Osteoblast (primary cell): Measurements from ENCODE around the gene EIF4B. TPM values are rescaled to one million over a fixed set of nuclear protein-coding genes. Genes with fewer than 3 reads are reported as not detected.

Source experiments
- DNase-seq: peaks from one replicate; pipeline ENCODE4 v3.0.0; 2011; ENCODE audit warnings: low spot score, mixed read lengths; ENCODE audit not compliant: insufficient read length; ENCODE audit errors: missing footprints
- H2AFZ ChIP-seq: 2 replicates; pipeline ENCODE4 v1.6.0; 2011; ENCODE audit warnings: mild to moderate bottlenecking, low read length
- H3K27ac ChIP-seq: 2 replicates; pipeline ENCODE4 v1.5.1; 2011; ENCODE audit warnings: mild to moderate bottlenecking, low read depth, low read length, moderate library complexity
- H3K27me3 ChIP-seq: 2 replicates; pipeline ENCODE4 v1.6.0; 2012; ENCODE audit warnings: mild to moderate bottlenecking, control low read depth, inconsistent platforms, low read length, moderate library complexity; ENCODE audit not compliant: insufficient read depth
- H3K36me3 ChIP-seq: 2 replicates; pipeline ENCODE4 v1.5.1; 2011; ENCODE audit warnings: mild to moderate bottlenecking, low read length, control low read depth, moderate library complexity; ENCODE audit not compliant: insufficient read depth
- H3K4me1 ChIP-seq: 2 replicates; pipeline ENCODE4 v1.5.1; 2011; ENCODE audit warnings: mild to moderate bottlenecking, low read length, control low read depth, moderate library complexity; ENCODE audit not compliant: insufficient read depth
- H3K4me2 ChIP-seq: 2 replicates; pipeline ENCODE4 v1.6.0; 2011; ENCODE audit warnings: mild to moderate bottlenecking, low read length; ENCODE audit not compliant: insufficient read depth
- H3K4me3 ChIP-seq: fragments of 200-600 bp; sonication (generic); 3 replicates; pipeline ENCODE4 v1.5.1; 2012; ENCODE audit warnings: mild to moderate bottlenecking, low read length, inconsistent platforms; ENCODE audit not compliant: insufficient read depth
- H3K79me2 ChIP-seq: 2 replicates; pipeline ENCODE4 v1.6.0; 2012; ENCODE audit warnings: mild to moderate bottlenecking, low read length, control low read depth, inconsistent platforms; ENCODE audit not compliant: insufficient read depth
- H3K9me3 ChIP-seq: 2 replicates; pipeline ENCODE4 v1.5.1; 2011; ENCODE audit warnings: low read depth, low read length, control low read depth
- H4K20me1 ChIP-seq: 2 replicates; pipeline ENCODE4 v1.6.0; 2012; ENCODE audit warnings: mild to moderate bottlenecking, low read length, control low read depth; ENCODE audit not compliant: insufficient read depth
- total RNA-seq: library from RNA; depleted of rRNA; stranded (reverse); fragments of >200 nt; gene quantifications from 2 replicates; pipeline ENCODE4 v1.2.3, GENCODE V29; 2012
- TF ChIP-seq, protein P1 (sequence below): IDR thresholded peaks from 2 replicates; pipeline ENCODE4 v1.5.1; 2011; ENCODE audit warnings: mild to moderate bottlenecking, low read depth, low read length, moderate library complexity; ENCODE audit errors: extremely low read depth

EIF4B gene
- total RNA-seq, 1 donor: 1,332 TPM

DNA sequence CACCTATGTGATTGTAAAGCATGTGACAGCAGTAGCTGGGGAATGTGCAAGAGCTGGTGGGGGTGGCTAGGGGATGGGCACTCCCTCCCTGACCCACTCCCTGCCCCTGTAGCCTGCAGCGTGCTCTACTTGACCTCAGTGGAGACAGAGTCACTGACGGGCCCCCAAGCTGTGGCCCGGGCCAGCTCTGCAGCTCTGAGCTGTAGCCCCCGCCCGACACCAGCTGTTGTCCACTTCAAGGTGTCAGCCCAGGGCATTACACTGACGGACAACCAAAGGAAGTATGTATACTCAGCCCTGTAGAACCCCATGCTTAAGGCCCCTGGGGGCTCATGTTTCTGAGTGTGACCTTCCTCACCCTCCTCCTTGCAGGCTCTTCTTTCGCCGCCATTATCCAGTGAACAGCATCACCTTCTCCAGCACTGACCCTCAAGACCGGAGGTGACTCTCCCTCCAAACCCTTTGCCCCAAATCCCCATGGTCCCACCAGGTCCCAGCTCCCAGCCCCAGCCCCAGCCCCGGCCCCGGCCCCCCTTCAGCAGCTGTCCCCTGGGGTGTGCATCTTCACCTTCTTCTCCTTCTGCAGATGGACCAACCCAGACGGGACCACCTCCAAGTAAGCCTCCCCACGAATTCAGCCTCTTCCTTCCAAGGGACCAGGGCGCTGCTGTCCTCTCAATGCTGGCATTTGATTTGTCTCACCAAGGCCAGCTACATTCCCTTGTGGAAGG is 56.9 kb downstream of the EIF4B start:
- H3K4me3 ChIP-seq: no peak overlapping the region
- no peaks in the 10 kb centered on the region for H3K27me3 ChIP-seq
- peak overlapping the region; percentile 83 for H3K27ac ChIP-seq
- peaks cover 73% of the 10 kb centered on the region for H3K36me3 ChIP-seq
- no peaks in the 10 kb centered on the region for H3K9me3 ChIP-seq
- peaks cover 4% of the 10 kb centered on the region for H3K79me2 ChIP-seq
- H2AFZ ChIP-seq: no peak overlapping the region
- DNase-seq: no peak
- H3K4me2 ChIP-seq: peak overlapping the region; percentile 13
- peaks cover 27% of the 10 kb centered on the region for H4K20me1 ChIP-seq
- TF ChIP-seq, protein P1, sequence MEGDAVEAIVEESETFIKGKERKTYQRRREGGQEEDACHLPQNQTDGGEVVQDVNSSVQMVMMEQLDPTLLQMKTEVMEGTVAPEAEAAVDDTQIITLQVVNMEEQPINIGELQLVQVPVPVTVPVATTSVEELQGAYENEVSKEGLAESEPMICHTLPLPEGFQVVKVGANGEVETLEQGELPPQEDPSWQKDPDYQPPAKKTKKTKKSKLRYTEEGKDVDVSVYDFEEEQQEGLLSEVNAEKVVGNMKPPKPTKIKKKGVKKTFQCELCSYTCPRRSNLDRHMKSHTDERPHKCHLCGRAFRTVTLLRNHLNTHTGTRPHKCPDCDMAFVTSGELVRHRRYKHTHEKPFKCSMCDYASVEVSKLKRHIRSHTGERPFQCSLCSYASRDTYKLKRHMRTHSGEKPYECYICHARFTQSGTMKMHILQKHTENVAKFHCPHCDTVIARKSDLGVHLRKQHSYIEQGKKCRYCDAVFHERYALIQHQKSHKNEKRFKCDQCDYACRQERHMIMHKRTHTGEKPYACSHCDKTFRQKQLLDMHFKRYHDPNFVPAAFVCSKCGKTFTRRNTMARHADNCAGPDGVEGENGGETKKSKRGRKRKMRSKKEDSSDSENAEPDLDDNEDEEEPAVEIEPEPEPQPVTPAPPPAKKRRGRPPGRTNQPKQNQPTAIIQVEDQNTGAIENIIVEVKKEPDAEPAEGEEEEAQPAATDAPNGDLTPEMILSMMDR: no peak
- peaks cover 52% of the 10 kb centered on the region for H3K4me1 ChIP-seq

DNA sequence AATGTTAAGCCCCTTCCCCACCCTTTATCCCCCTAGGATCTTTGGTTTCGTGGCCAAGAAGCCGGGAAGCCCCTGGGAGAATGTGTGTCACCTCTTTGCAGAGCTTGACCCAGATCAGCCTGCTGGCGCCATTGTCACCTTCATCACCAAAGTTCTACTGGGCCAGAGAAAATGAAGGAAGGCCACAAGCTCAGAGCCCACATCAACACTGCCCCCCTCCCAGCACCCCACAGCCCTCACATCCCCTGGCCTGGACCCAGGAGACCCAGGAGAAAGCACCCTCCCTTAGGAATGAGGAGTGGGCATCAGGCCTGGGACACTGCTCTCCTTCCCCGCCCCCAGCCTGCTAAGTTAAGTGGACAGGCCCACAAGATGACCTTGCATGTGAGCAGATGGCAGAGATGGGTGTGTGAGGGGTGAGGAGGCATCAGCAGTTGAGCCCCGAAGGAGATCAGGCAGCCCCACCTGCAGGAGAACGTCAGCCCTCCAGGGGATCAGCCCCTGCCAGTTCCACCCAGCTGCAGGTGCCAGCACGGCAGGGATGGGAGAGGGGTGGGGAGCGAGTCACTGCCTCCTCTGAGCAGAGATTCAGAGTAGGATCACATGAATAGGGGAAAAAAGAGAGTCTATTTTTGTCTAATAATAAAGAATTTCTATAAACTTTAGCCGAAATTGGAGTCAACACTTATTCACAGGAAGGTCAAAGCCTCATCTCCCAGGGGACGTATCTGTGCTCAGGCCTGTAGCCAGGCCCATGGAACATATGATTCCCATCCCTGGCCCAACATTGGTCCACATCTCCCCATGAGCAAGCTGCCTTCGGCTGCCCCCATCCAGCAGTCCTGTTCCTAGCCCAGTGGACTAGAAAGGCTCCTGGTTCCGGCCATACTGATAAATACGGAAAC is 57.7 kb downstream of the EIF4B start:
- peaks cover 27% of the 10 kb centered on the region for H4K20me1 ChIP-seq
- H3K27me3 ChIP-seq: no peaks in the 10 kb centered on the region
- peaks cover 78% of the 10 kb centered on the region for H3K36me3 ChIP-seq
- H2AFZ ChIP-seq: no peak overlapping the region
- TF ChIP-seq, protein P1: no peak
- no peak overlapping the region for H3K4me3 ChIP-seq
- no peaks in the 10 kb centered on the region for H3K9me3 ChIP-seq
- peak overlapping the region; percentile 83 for H3K27ac ChIP-seq
- H3K4me2 ChIP-seq: peak overlapping the region; percentile 13
- peaks cover 4% of the 10 kb centered on the region for H3K79me2 ChIP-seq
- DNase-seq: peak; percentile 97
- H3K4me1 ChIP-seq: peaks cover 58% of the 10 kb centered on the region

DNA sequence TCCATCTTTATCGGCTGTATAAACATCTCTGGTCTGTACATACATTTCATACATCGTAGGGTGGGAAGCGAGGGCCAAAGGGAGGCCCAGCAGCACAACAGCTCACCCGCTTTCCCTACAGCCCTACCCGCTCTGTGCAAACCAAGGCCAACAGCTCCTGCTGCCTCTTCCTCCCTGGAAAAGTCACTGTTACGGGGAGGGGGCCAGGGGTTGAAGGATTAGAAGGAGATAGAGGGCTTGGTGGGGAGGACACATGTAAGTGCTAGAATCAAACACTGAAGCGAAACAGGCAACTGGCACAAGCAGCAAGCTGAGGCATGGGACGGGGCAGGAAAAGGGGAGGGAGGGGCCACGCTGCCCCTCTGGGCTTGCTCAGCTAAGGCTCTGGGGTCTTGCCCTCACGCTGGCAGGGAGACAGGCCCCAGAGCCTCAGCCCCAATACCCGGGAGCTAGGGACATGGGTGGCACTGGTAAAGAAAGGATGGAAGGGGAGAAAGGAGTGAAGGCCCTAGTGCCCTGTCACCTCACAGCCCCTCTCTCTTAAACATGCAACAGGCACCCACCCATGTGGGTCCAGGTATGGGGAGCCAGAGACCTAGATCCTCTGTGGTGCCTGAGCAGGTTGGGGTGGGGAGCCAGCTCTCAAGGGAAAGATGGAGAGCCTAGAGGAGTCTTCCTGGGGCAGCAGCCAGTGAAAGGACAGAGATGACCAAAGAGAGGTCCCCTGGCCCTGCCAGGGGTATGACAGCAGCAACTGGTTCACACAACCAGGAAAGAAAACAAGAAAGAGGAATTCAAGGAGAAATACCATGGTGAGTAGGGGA is 58.6 kb downstream of the EIF4B start:
- Histone ChIP-seq H3K79me2 (peaks cover 8% of the 10 kb centered on the region), H4K20me1 (peaks cover 21% of the 10 kb centered on the region), H2AFZ (no peak overlapping the region), H3K4me1 (peaks cover 60% of the 10 kb centered on the region), H3K9me3 (no peaks in the 10 kb centered on the region), H3K4me3 (no peak overlapping the region), H3K27me3 (no peaks in the 10 kb centered on the region), H3K36me3 (peaks cover 75% of the 10 kb centered on the region), H3K27ac (peak overlapping the region; percentile 83), H3K4me2 (peak overlapping the region; percentile 13)
- TF ChIP-seq, protein P1: no peak
- DNase-seq: peak; percentile 31
